GM23338 (cell line): ENCODE data around the gene COBLL1. TPM values are rescaled to one million over a fixed set of nuclear protein-coding genes. Genes with fewer than 3 reads are reported as not detected.

Source experiments
- ATAC-seq: fragments of 200-7000 bp; cut with Tn5 transposase; 3 replicates; pipeline ENCODE4 v1.9.1; 2020
- DNase-seq: peaks from one replicate; pipeline ENCODE4 v3.0.0-alpha.2; 2015; ENCODE audit warnings: low spot score
- H2AFZ ChIP-seq: fragments of 200-600 bp; sonication (generic); 2 replicates; pipeline ENCODE4 v1.8.0; 2016; ENCODE audit warnings: antibody characterized with exemption, mild to moderate bottlenecking, moderate library complexity
- H3F3A ChIP-seq: fragments of 200-600 bp; sonication (generic); replicated peaks from 2 replicates; pipeline ENCODE4 v1.8.0; 2017; ENCODE audit warnings: antibody characterized with exemption, mixed run types, low read depth
- H3K27ac ChIP-seq: fragments of 200-600 bp; sonication (generic); 2 replicates; pipeline ENCODE4 v1.6.1; 2016; ENCODE audit warnings: low read depth
- H3K27me3 ChIP-seq: fragments of 200-600 bp; sonication (generic); 2 replicates; pipeline ENCODE4 v1.8.0; 2016; ENCODE audit warnings: mild to moderate bottlenecking, mixed run types, moderate library complexity; ENCODE audit not compliant: insufficient read depth
- H3K36me3 ChIP-seq: fragments of 200-600 bp; sonication (generic); 2 replicates; pipeline ENCODE4 v1.8.0; 2016; ENCODE audit warnings: mild to moderate bottlenecking; ENCODE audit not compliant: insufficient read depth
- H3K4me1 ChIP-seq: fragments of 200-600 bp; sonication (generic); 2 replicates; pipeline ENCODE4 v1.8.0; 2016; ENCODE audit warnings: mild to moderate bottlenecking, moderate library complexity; ENCODE audit not compliant: insufficient read depth
- H3K4me2 ChIP-seq: fragments of 200-600 bp; sonication (generic); 2 replicates; pipeline ENCODE4 v1.7.1; 2017; ENCODE audit warnings: mixed run types
- H3K4me3 ChIP-seq: fragments of 200-600 bp; sonication (generic); 2 replicates; pipeline ENCODE4 v1.6.1; 2016; ENCODE audit warnings: mixed run types
- H3K79me2 ChIP-seq: fragments of 200-600 bp; sonication (generic); replicated peaks from 2 replicates; pipeline ENCODE4 v1.8.0; 2017; ENCODE audit warnings: mild to moderate bottlenecking; ENCODE audit not compliant: insufficient read depth
- H3K9me2 ChIP-seq: fragments of 200-600 bp; sonication (generic); 2 replicates; pipeline ENCODE4 v1.8.0; 2017; ENCODE audit not compliant: insufficient read depth
- H4K20me1 ChIP-seq: fragments of 200-600 bp; sonication (generic); replicated peaks from 2 replicates; pipeline ENCODE4 v1.8.0; 2017; ENCODE audit warnings: mild to moderate bottlenecking; ENCODE audit not compliant: insufficient read depth
- H3K27ac Mint-ChIP-seq: 2 replicates; pipeline ENCODE4 v1.8.0; 2020; ENCODE audit warnings: inconsistent platforms, mild to moderate bottlenecking, moderate library complexity, mixed read lengths
- H3K27me3 Mint-ChIP-seq: 3 replicates; pipeline ENCODE4 v1.8.0; 2022; ENCODE audit warnings: low read depth, mild to moderate bottlenecking, moderate library complexity, mixed read lengths, inconsistent platforms; ENCODE audit not compliant: insufficient read depth, poor library complexity
- H3K36me3 Mint-ChIP-seq: 3 replicates; pipeline ENCODE4 v1.8.0; 2021; ENCODE audit warnings: low read depth, mild to moderate bottlenecking, inconsistent platforms, moderate library complexity, mixed read lengths
- H3K4me1 Mint-ChIP-seq: 3 replicates; pipeline ENCODE4 v1.8.0; 2020; ENCODE audit warnings: mild to moderate bottlenecking, inconsistent platforms, mixed read lengths
- H3K4me3 Mint-ChIP-seq: 3 replicates; pipeline ENCODE4 v1.8.0; 2021; ENCODE audit warnings: moderate library complexity, mild to moderate bottlenecking, inconsistent platforms, mixed read lengths
- H3K9me3 Mint-ChIP-seq: 3 replicates; pipeline ENCODE4 v1.8.0; 2020; ENCODE audit warnings: moderate library complexity, mild to moderate bottlenecking, inconsistent platforms, mixed read lengths
- CREB1 ChIP-seq: fragments of 250-450 bp; sonication (Bioruptor Pico); IDR thresholded peaks from 2 replicates; pipeline ENCODE4 v1.5.0; 2020; ENCODE audit warnings: low read depth, mild to moderate bottlenecking, moderate library complexity
- CTCF ChIP-seq, 2 experiments: fragments of 200-600 bp in 1 of 2; sonication (generic) in 1 of 2; conservative IDR thresholded peaks; 2 replicates each; pipeline versions ENCODE4 v1.5.1 to v1.6.1; 2016 to 2017; ENCODE audit warnings: antibody characterized with exemption in 2 of 2, low read depth in 2 of 2, mild to moderate bottlenecking in 2 of 2, moderate library complexity in 1 of 2
- ETS1 ChIP-seq: IDR thresholded peaks from 2 replicates; pipeline ENCODE4 v1.6.1; 2016; ENCODE audit warnings: antibody characterized with exemption
- EZH2 ChIP-seq: fragments of 200-600 bp; sonication (generic); IDR thresholded peaks from one replicate; pipeline ENCODE4 v1.8.0; 2017; ENCODE audit warnings: antibody characterized with exemption, mild to moderate bottlenecking, low read depth; ENCODE audit not compliant: unreplicated experiment
- EZH2phosphoT487 ChIP-seq: fragments of 200-600 bp; sonication (generic); IDR thresholded peaks from one replicate; pipeline ENCODE4 v1.8.1; 2018; ENCODE audit warnings: antibody characterized with exemption; ENCODE audit not compliant: unreplicated experiment
- JUNB ChIP-seq: IDR thresholded peaks from one replicate; pipeline ENCODE4 v1.6.1; 2016; ENCODE audit warnings: antibody characterized with exemption; ENCODE audit not compliant: unreplicated experiment
- NANOG ChIP-seq: IDR thresholded peaks from 2 replicates; pipeline ENCODE4 v1.6.1; 2016; ENCODE audit warnings: antibody characterized with exemption, borderline replicate concordance
- POLR2AphosphoS5 ChIP-seq: IDR thresholded peaks from 2 replicates; pipeline ENCODE4 v1.6.1; 2016; ENCODE audit warnings: antibody characterized with exemption, low read depth
- STAT1 ChIP-seq: IDR thresholded peaks from one replicate; pipeline ENCODE4 v1.6.1; 2016; ENCODE audit warnings: antibody characterized with exemption; ENCODE audit not compliant: unreplicated experiment
- ZNF114 ChIP-seq: fragments of 250-450 bp; sonication (Bioruptor Pico); IDR thresholded peaks from 2 replicates; pipeline ENCODE4 v1.5.0; 2020; ENCODE audit warnings: mild to moderate bottlenecking, moderate library complexity
- ZNF331 ChIP-seq: fragments of 250-450 bp; sonication (Bioruptor Pico); IDR thresholded peaks from 2 replicates; pipeline ENCODE4 v1.5.0; 2020; ENCODE audit warnings: low read depth, mild to moderate bottlenecking, moderate library complexity
- ZNF462 ChIP-seq: fragments of 250-450 bp; sonication (Bioruptor Pico); IDR thresholded peaks from 2 replicates; pipeline ENCODE4 v1.5.0; 2020; ENCODE audit warnings: mild to moderate bottlenecking, moderate library complexity
- polyA plus RNA-seq: library from polyadenylated mRNA; unstranded; fragments of >200 nt; fragmentation: Nextera tagmentation; extraction: Ambion mirVana; gene quantifications from 2 replicates; pipeline ENCODE4 v1.2.1, GENCODE V29; 2016
- total RNA-seq: library from RNA; depleted of rRNA; stranded (reverse); fragments of >200 nt; shearing (Covaris generic); gene quantifications from 2 replicates; pipeline ENCODE4 v1.2.3, GENCODE V29; 2014

COBLL1 gene
- total and polyA plus RNA-seq, 2 experiments from 2014 or later = 2.9 to 7.4 TPM

GRCh38 chr2:164693834-164694233 is 147.8 kb downstream of the COBLL1 start (continued):
- TF ChIP-seq NANOG = no peak
- no peak for TF ChIP-seq STAT1
- TF ChIP-seq ZNF331 = no peak
- TF ChIP-seq ZNF114 (CRISPR knock-in tag) = no peak
- TF ChIP-seq CTCF (conservative IDR thresholded peaks at IDR 0.05; ENCODE audit: low read depth in 2 of 2) = no peak
- TF ChIP-seq JUNB = no peak
- TF ChIP-seq EZH2 = no peak
- no peak for TF ChIP-seq EZH2phosphoT487
- TF ChIP-seq ETS1 = no peak

GRCh38 chr2:164693390-164693789 is 148.2 kb downstream of the COBLL1 start:
- H3K27ac Mint-ChIP-seq = no peak overlapping the region
- no peak for TF ChIP-seq ZNF114 (CRISPR knock-in tag)
- no peak for TF ChIP-seq EZH2phosphoT487
- TF ChIP-seq STAT1 = no peak
- no peak for TF ChIP-seq EZH2
- TF ChIP-seq NANOG = no peak
- TF ChIP-seq CREB1 (CRISPR knock-in tag) = no peak
- no peak for TF ChIP-seq POLR2AphosphoS5
- Histone ChIP-seq H3K4me3 (no peak overlapping the region), H3K27ac (no peak overlapping the region), H3F3A (no peaks in the 10 kb centered on the region), H3K79me2 (no peaks in the 10 kb centered on the region), H2AFZ (no peak overlapping the region), H4K20me1 (no peaks in the 10 kb centered on the region), H3K4me1 (no peaks in the 10 kb centered on the region), H3K4me2 (no peak overlapping the region), H3K36me3 (no peaks in the 10 kb centered on the region), H3K27me3 (no peaks in the 10 kb centered on the region), H3K9me2 (no peaks in the 10 kb centered on the region)
- ATAC-seq (no peak), DNase-seq (no peak)
- H3K4me1 Mint-ChIP-seq = peaks cover 3% of the 10 kb centered on the region; the same call in 2 of the 3 replicates
- no peak overlapping the region for H3K4me3 Mint-ChIP-seq
- H3K27me3 Mint-ChIP-seq = no peaks in the 10 kb centered on the region
- H3K36me3 Mint-ChIP-seq = no peaks in the 10 kb centered on the region
- H3K9me3 Mint-ChIP-seq = no peaks in the 10 kb centered on the region

GRCh38 chr2:164692958-164693357 is 148.7 kb downstream of the COBLL1 start:
- Histone ChIP-seq H4K20me1 (no peaks in the 10 kb centered on the region), H3K27me3 (no peaks in the 10 kb centered on the region), H3F3A (no peaks in the 10 kb centered on the region), H2AFZ (no peak overlapping the region), H3K79me2 (no peaks in the 10 kb centered on the region), H3K4me1 (no peaks in the 10 kb centered on the region), H3K4me2 (no peak overlapping the region), H3K36me3 (no peaks in the 10 kb centered on the region), H3K9me2 (no peaks in the 10 kb centered on the region), H3K27ac (no peak overlapping the region), H3K4me3 (no peak overlapping the region)
- Mint-ChIP-seq H3K4me3 (no peak overlapping the region), H3K4me1 (peaks cover 3% of the 10 kb centered on the region; the same call in 2 of the 3 replicates), H3K9me3 (no peaks in the 10 kb centered on the region), H3K36me3 (no peaks in the 10 kb centered on the region), H3K27ac (no peak overlapping the region), H3K27me3 (no peaks in the 10 kb centered on the region)
- no peak for ATAC-seq
- no peak for DNase-seq
- no peak for TF ChIP-seq CREB1 (CRISPR knock-in tag)
- TF ChIP-seq ZNF462 = no peak
- TF ChIP-seq ZNF331 = no peak
